Erythroblast (primary cell): ENCODE measurements around the gene PCLO.

ENCODE experiments used
- GATA1 ChIP-seq: IDR thresholded peaks from 2 replicates; pipeline ENCODE4 v1.6.1; 2011; ENCODE audit warnings: low read depth, mild to moderate bottlenecking, control low read depth, low read length, moderate library complexity
- POLR2A ChIP-seq: IDR thresholded peaks from 2 replicates; pipeline ENCODE4 v1.6.1; 2011; ENCODE audit warnings: mild to moderate bottlenecking, low read length

DNA sequence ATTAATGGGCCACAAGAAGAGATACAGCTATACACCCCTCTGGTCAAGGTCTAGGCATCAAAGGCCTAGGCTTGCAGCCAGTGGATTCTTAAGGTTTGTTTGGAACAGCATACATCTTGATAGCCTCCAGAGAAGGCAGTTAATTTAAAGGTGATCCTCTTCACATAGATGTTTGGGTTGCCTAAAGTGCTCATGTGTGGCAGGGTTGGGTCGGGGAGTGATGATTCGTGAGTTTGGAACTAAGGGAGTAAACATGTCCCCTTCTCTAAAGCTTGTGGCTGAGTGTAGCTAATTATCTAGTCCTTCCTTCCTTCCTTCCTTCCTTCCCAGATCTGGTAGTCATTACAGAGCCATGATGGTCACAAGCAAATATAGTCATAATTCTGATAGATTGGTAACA is 12.4 kb downstream of the PCLO start:
- TF ChIP-seq POLR2A (no peak), GATA1 (no peak)
